Stomach (tissue), 9 donors: ENCODE results near the gene MTMR11. TPM values are rescaled to one million over a fixed set of nuclear protein-coding genes. Genes with fewer than 3 reads are reported as not detected.
"Not testable (repeated sequence)": the region's sequence is repeated elsewhere in the genome, so short reads cannot be mapped to it uniquely, and the experiment has no call there.

Experiments used
- DNase-seq, 2 donors: peaks; one replicate each; pipeline versions ENCODE4 v3.0.0 to v3.0.0-alpha.2; 2013 to 2019
- H3K27ac ChIP-seq, 5 donors: fragments of 200-600 bp in 4 of 5; sonication (generic) in 4 of 5; one replicate each; pipeline ENCODE4 v1.5.1; 2013 to 2019; ENCODE audit warnings: mild to moderate bottlenecking in 1 of 5, moderate library complexity in 1 of 5
- H3K27me3 ChIP-seq, 3 donors: fragments of 200-600 bp; sonication (generic); one replicate each; pipeline ENCODE4 v1.5.1; 2017 to 2019; ENCODE audit warnings: mixed run types in 1 of 3
- H3K36me3 ChIP-seq, 4 donors: fragments of 200-600 bp; sonication (generic); 1 replicate in 3 of 4; 2 replicates in 1 of 4; pipeline ENCODE4 v1.5.1; 2016 to 2019
- H3K4me1 ChIP-seq, 4 donors: fragments of 200-600 bp; sonication (generic); one replicate each; pipeline ENCODE4 v1.5.1; 2016 to 2019
- H3K4me3 ChIP-seq, 4 donors: fragments of 200-600 bp; sonication (generic) in 3 of 4; one replicate each; pipeline ENCODE4 v1.5.1; 2016 to 2019; ENCODE audit warnings: mild to moderate bottlenecking in 1 of 4
- H3K9me3 ChIP-seq, 4 donors: fragments of 200-600 bp; sonication (generic); one replicate each; pipeline ENCODE4 v1.5.1; 2016 to 2019
- CTCF ChIP-seq, 7 experiments: fragments of 450-650 bp in 4 of 7; fragments of 200-600 bp in 3 of 7; sonication (generic) in 3 of 7; IDR thresholded peaks; one replicate each; pipeline ENCODE4 v1.5.1; 2016 to 2019; ENCODE audit warnings: antibody characterized with exemption in 7 of 7, control low read depth in 2 of 7, mild to moderate bottlenecking in 1 of 7
- EP300 ChIP-seq: sonication (generic); formaldehyde crosslinking; IDR thresholded peaks from one replicate; pipeline ENCODE4 v1.6.1; 2017; ENCODE audit warnings: antibody characterized with exemption
- POLR2A ChIP-seq, 4 donors: fragments of 450-650 bp; IDR thresholded peaks; one replicate each; pipeline ENCODE4 v1.6.1; 2016; ENCODE audit warnings: antibody characterized with exemption in 4 of 4, control low read depth in 2 of 4, mild to moderate bottlenecking in 1 of 4, moderate library complexity in 1 of 4
- POLR2AphosphoS5 ChIP-seq, 3 donors: sonication (generic); formaldehyde crosslinking; IDR thresholded peaks; one replicate each; pipeline ENCODE4 v1.6.1; 2016; ENCODE audit warnings: antibody characterized with exemption in 3 of 3
- WGBS, 5 donors: extraction: QIAGEN DNeasy Blood & Tissue Kit in 3 of 5; methylation state at CpG; one replicate each; pipeline versions ENCODE4 v1.1.5 to v1.1.7; 2013 to 2018; 5-methylcytosine and 5-hydroxymethylcytosine counted together
- intact Hi-C: fragments of 100-400 bp; cut with DNase I; formaldehyde crosslinking; loops from one replicate; pipeline ENCODE4 v1.15.1; 2023; ENCODE audit warnings: low total_unique reads
- polyA plus RNA-seq, 3 donors: library from polyadenylated mRNA; stranded (reverse); fragments of 200-250 nt; gene quantifications; one replicate each; pipeline ENCODE4 v1.2.3, GENCODE V29; 2013
- total RNA-seq, 5 donors: library from RNA; depleted of rRNA; stranded (reverse); fragments of >200 nt; gene quantifications; one replicate each; pipeline versions ENCODE4 v1.1.0 to v1.2.3, GENCODE V29; 2014 to 2016
- donor health status: healthy with polysubstance abuse.
- donor health status: Bipolar disorder and iron deficiency.
- donor health status: healthy.

MTMR11 gene
- total and polyA plus RNA-seq, 8 donors, result 3.5 to 169 (median 7.8) TPM

GRCh38 chr1:149886396-149887195 is 50.1 kb downstream of the MTMR11 start:
- WGBS, 5 donors, result 0 to 1% (median 1%) methylated on average over 44 to 62 of the region's 62 CpGs
- Histone ChIP-seq H3K9me3 (no peaks in the 10 kb centered on the region), H3K27ac (peak overlapping the region; percentile 94 to 100 (median 100)), H3K4me1 (peaks cover 18 to 34% (median 25%) of the 10 kb centered on the region in 4 donors), H3K27me3 (no peaks in the 10 kb centered on the region), H3K36me3 (no peaks in the 10 kb centered on the region), H3K4me3 (peak overlapping the region; percentile 48 to 74 (median 58))
- peak; percentile 87 to 99 for DNase-seq
- intact Hi-C loops, result no loop called here
- TF ChIP-seq POLR2AphosphoS5 (IDR thresholded peaks at IDR 0.05) (peak; percentile 100), CTCF (IDR thresholded peaks at IDR 0.05) (no peak), POLR2A (IDR thresholded peaks at IDR 0.05) (peak in 2 of 4 donors; percentile 99 to 100), EP300 (peak; percentile 52)

- H3K9me3 ChIP-seq, intact Hi-C loops, DNase-seq, H3K27me3 ChIP-seq, H3K36me3 ChIP-seq: not testable (repeated sequence)
- peak overlapping the region; percentile 93 to 100 (median 100) for H3K27ac ChIP-seq
- H3K4me3 ChIP-seq, result peak overlapping the region; percentile 48 to 74 (median 58)
- WGBS, 5 donors, result 0 to 1% (median 0%) methylated on average over 10 to 19 of the region's 19 CpGs
- H3K4me1 ChIP-seq, result peaks cover 18 to 34% (median 25%) of the 10 kb centered on the region in 4 donors
Observed at GRCh38 chr1:149886121-149886395, 50.6 kb downstream of the MTMR11 start.

- H3K9me3 ChIP-seq, result no peaks in the 10 kb centered on the region
- no peaks in the 10 kb centered on the region for H3K36me3 ChIP-seq
- WGBS, 5 donors, result 0 to 1% (median 1%) methylated on average over 36 of the region's 36 CpGs
- intact Hi-C loops, result no loop called here
- DNase-seq, result peak; percentile 93 to 94
- peaks cover 18 to 34% (median 25%) of the 10 kb centered on the region in 4 donors for H3K4me1 ChIP-seq
- peak; percentile 74 to 94 (median 90) for TF ChIP-seq POLR2AphosphoS5 (IDR thresholded peaks at IDR 0.05)
- no peak for TF ChIP-seq CTCF (IDR thresholded peaks at IDR 0.05)
- no peak for TF ChIP-seq EP300
- TF ChIP-seq POLR2A (IDR thresholded peaks at IDR 0.05), result peak in 2 of 4 donors; percentile 39 to 82
- H3K4me3 ChIP-seq, result peak overlapping the region; percentile 48 to 74 (median 58)
- no peaks in the 10 kb centered on the region for H3K27me3 ChIP-seq
- peak overlapping the region; percentile 93 to 100 (median 100) for H3K27ac ChIP-seq
Observed at GRCh38 chr1:149885339-149886120, 51.1 kb downstream of the MTMR11 start.

GRCh38 chr1:149884433-149885338 is 52.0 kb downstream of the MTMR11 start:
- intact Hi-C loops, result no loop called here
- peak in 1 of 2 donors; percentile 72 for DNase-seq
- H3K27me3 ChIP-seq, result no peaks in the 10 kb centered on the region
- TF ChIP-seq POLR2AphosphoS5 (IDR thresholded peaks at IDR 0.05), result peak in 1 of 3 donors; percentile 2
- no peak for TF ChIP-seq EP300
- no peak for TF ChIP-seq CTCF (IDR thresholded peaks at IDR 0.05)
- TF ChIP-seq POLR2A (IDR thresholded peaks at IDR 0.05), result peak in 1 of 4 donors; percentile 18
- 5 to 10% (median 8%) methylated on average over 9 of the region's 9 CpGs for WGBS, 5 donors
- peaks cover 18 to 34% (median 25%) of the 10 kb centered on the region in 4 donors for H3K4me1 ChIP-seq
- H3K9me3 ChIP-seq, result no peaks in the 10 kb centered on the region
- peak overlapping the region; percentile 93 to 100 (median 100) for H3K27ac ChIP-seq
- H3K4me3 ChIP-seq, result peak overlapping the region; percentile 48 to 74 (median 58)
- no peaks in the 10 kb centered on the region for H3K36me3 ChIP-seq
